HCT116 (cell line): Measurements from ENCODE around the gene CTSW. TPM values are rescaled to one million over a fixed set of nuclear protein-coding genes. Genes with fewer than 3 reads are reported as not detected.

Source experiments
- ATAC-seq: fragments of 200-7000 bp; cut with Tn5 transposase; 2 replicates; pipeline ENCODE4 v1.9.1; 2020; ENCODE audit warnings: mild to moderate bottlenecking, moderate library complexity
- BruUV-seq: library from RNA; stranded (reverse); fragments of 400-500 nt; replicated peaks from 2 replicates; lab custom pipeline; 2021; lab: Mats Ljungman, UMichigan
- CTCF ChIA-PET: fragments of 300-600 bp; sonication (Branson Sonifier 250); formaldehyde crosslinking; loops from one replicate; lab custom pipeline; 2021; ENCODE audit warnings: antibody characterized with exemption; lab: Charles Lee
- POLR2A ChIA-PET: fragments of 300-600, 350-600 bp; sonication (Branson Sonifier 250); formaldehyde crosslinking; loops from one replicate; lab custom pipeline; 2021; ENCODE audit warnings: antibody characterized with exemption; lab: Charles Lee
- RAD21 ChIA-PET, 2 experiments: fragments of 300-600 bp; sonication (Branson Sonifier 250); formaldehyde crosslinking; loops; one replicate each; lab custom pipeline; 2023; ENCODE audit warnings: low total read pairs in 2 of 2; ENCODE audit not compliant: uncharacterized antibody in 2 of 2, unreplicated experiment in 2 of 2, low non-redundant PET in 1 of 2; lab: Charles Lee
- DNase-seq: peaks from one replicate; pipeline ENCODE4 v3.0.0-alpha.2; 2010; ENCODE audit warnings: low read depth, low spot score
- H2AFZ ChIP-seq: fragments of 200-600 bp; shearing (Covaris generic), sonication (generic); 2 replicates; pipeline ENCODE4 v1.6.1; 2017; ENCODE audit warnings: low read depth, mixed run types, mixed read lengths, antibody characterized with exemption, low read length; ENCODE audit not compliant: poor library complexity, severe bottlenecking
- H3K27ac ChIP-seq: 2 replicates; pipeline ENCODE4 v1.5.1; 2012; ENCODE audit warnings: low read depth, low read length
- H3K27me3 ChIP-seq: fragments of 200-600 bp; sonication (generic); 2 replicates; pipeline ENCODE4 v1.6.1; 2016; ENCODE audit warnings: mixed run types, low read length, mixed read lengths; ENCODE audit not compliant: insufficient read depth
- H3K36me3 ChIP-seq, 2 experiments: fragments of 200-500 bp in 1 of 2; fragments of 200-600 bp in 1 of 2; sonication (Bioruptor generic) in 1 of 2; sonication (generic) in 1 of 2; 2 replicates each; pipeline versions ENCODE4 v1.5.1 to v1.6.1; 2014 to 2016; ENCODE audit warnings: low read length in 2 of 2, inconsistent platforms in 1 of 2, mixed read lengths in 1 of 2, mixed run types in 1 of 2; ENCODE audit not compliant: insufficient read depth in 2 of 2, control insufficient read depth in 1 of 2
- H3K4me1 ChIP-seq, 2 experiments: fragments of 200-600 bp in 1 of 2; sonication (generic) in 1 of 2; 2 replicates each; pipeline versions ENCODE4 v1.5.1 to v1.6.1; 2012 to 2017; ENCODE audit warnings: low read length in 2 of 2, inconsistent platforms in 1 of 2, mild to moderate bottlenecking in 1 of 2, mixed read lengths in 1 of 2, mixed run types in 1 of 2, moderate library complexity in 1 of 2; ENCODE audit not compliant: insufficient read depth in 2 of 2, control insufficient read depth in 1 of 2
- H3K4me2 ChIP-seq: fragments of 200-600 bp; sonication (generic); 2 replicates; pipeline ENCODE4 v1.6.1; 2017; ENCODE audit warnings: mixed run types, low read length, mixed read lengths
- H3K4me3 ChIP-seq, 2 experiments: fragments of 200-600 bp in 1 of 2; sonication (generic) in 1 of 2; replicated peaks in 1 of 2; 2 replicates each; pipeline ENCODE4 v1.5.1; 2011 to 2016; ENCODE audit warnings: low read length in 2 of 2, control low read depth in 1 of 2, low read depth in 1 of 2, mild to moderate bottlenecking in 1 of 2, mixed read lengths in 1 of 2, mixed run types in 1 of 2
- H3K79me2 ChIP-seq: fragments of 200-600 bp; sonication (generic); 2 replicates; pipeline ENCODE4 v1.6.1; 2017; ENCODE audit warnings: mild to moderate bottlenecking, mixed run types, low read length, moderate library complexity, mixed read lengths; ENCODE audit not compliant: insufficient read depth
- H3K9ac ChIP-seq: fragments of 200-600 bp; sonication (generic); 2 replicates; pipeline ENCODE4 v1.6.1; 2016; ENCODE audit warnings: low read length, mixed read lengths
- H3K9me2 ChIP-seq: fragments of 200-600 bp; sonication (generic), shearing (Covaris generic); 2 replicates; pipeline ENCODE4 v1.6.1; 2017; ENCODE audit warnings: mixed run types, mild to moderate bottlenecking, moderate library complexity; ENCODE audit not compliant: insufficient read depth
- H3K9me3 ChIP-seq, 2 experiments: fragments of 200-500 bp in 1 of 2; fragments of 200-600 bp in 1 of 2; sonication (Bioruptor generic) in 1 of 2; sonication (generic) in 1 of 2; 2 replicates each; pipeline ENCODE4 v1.6.1; 2014 to 2017; ENCODE audit warnings: low read length in 2 of 2, mixed read lengths in 2 of 2, inconsistent platforms in 1 of 2, low read depth in 1 of 2, mild to moderate bottlenecking in 1 of 2, mixed run types in 1 of 2, moderate library complexity in 1 of 2; ENCODE audit not compliant: control insufficient read depth in 1 of 2, insufficient read depth in 1 of 2
- H4K20me1 ChIP-seq: fragments of 200-600 bp; sonication (generic), shearing (Covaris generic); 2 replicates; pipeline ENCODE4 v1.6.1; 2017; ENCODE audit warnings: mixed run types, mild to moderate bottlenecking, moderate library complexity; ENCODE audit not compliant: insufficient read depth
- CBX3 ChIP-seq: IDR thresholded peaks from 2 replicates; pipeline ENCODE4 v1.6.1; 2012; ENCODE audit warnings: low read depth
- CEBPB ChIP-seq: IDR thresholded peaks from 2 replicates; pipeline ENCODE4 v1.6.1; 2012; ENCODE audit warnings: low read depth
- CTCF ChIP-seq, 3 experiments: fragments of 200-600 bp in 1 of 3; sonication (generic) in 1 of 3; IDR thresholded peaks in 2 of 3; conservative IDR thresholded peaks in 1 of 3; 2 replicates each; pipeline ENCODE4 v1.5.1; 2012 to 2017; ENCODE audit warnings: low read depth in 2 of 3, low read length in 2 of 3, antibody characterized with exemption in 1 of 3, borderline replicate concordance in 1 of 3, control low read depth in 1 of 3, mild to moderate bottlenecking in 1 of 3, mixed read lengths in 1 of 3, mixed run types in 1 of 3, moderate library complexity in 1 of 3; ENCODE audit not compliant: insufficient read depth in 1 of 3
- EGR1 ChIP-seq: IDR thresholded peaks from 2 replicates; pipeline ENCODE4 v1.6.1; 2012; ENCODE audit warnings: low read depth
- ELF1 ChIP-seq: IDR thresholded peaks from 2 replicates; pipeline ENCODE4 v1.6.1; 2012; ENCODE audit warnings: low read depth, borderline replicate concordance
- EZH2 ChIP-seq: fragments of 200-600 bp; sonication (generic); IDR thresholded peaks from 2 replicates; pipeline ENCODE4 v1.6.1; 2017; ENCODE audit warnings: antibody characterized with exemption, mixed run types
- EZH2phosphoT487 ChIP-seq: fragments of 200-600 bp; IDR thresholded peaks from 2 replicates; pipeline ENCODE4 v1.6.1; 2018; ENCODE audit warnings: antibody characterized with exemption, borderline replicate concordance
- POLR2A ChIP-seq: IDR thresholded peaks from 2 replicates; pipeline ENCODE4 v1.7.0; 2011; ENCODE audit warnings: borderline replicate concordance; ENCODE audit not compliant: insufficient read depth, insufficient read length; ENCODE audit errors: extremely low read depth
- POLR2AphosphoS5 ChIP-seq: IDR thresholded peaks from 2 replicates; pipeline ENCODE4 v1.6.1; 2011; ENCODE audit warnings: mild to moderate bottlenecking, low read depth, low read length, moderate library complexity
- RAD21 ChIP-seq: IDR thresholded peaks from 2 replicates; pipeline ENCODE4 v1.6.1; 2012; ENCODE audit warnings: low read depth, mild to moderate bottlenecking
- SP1 ChIP-seq: IDR thresholded peaks from 2 replicates; pipeline ENCODE4 v1.6.1; 2012; ENCODE audit warnings: low read depth
- TCF7L2 ChIP-seq: IDR thresholded peaks from 2 replicates; pipeline ENCODE4 v1.7.0; 2011; ENCODE audit warnings: borderline replicate concordance, inconsistent platforms; ENCODE audit not compliant: insufficient read depth, insufficient read length; ENCODE audit errors: extremely low read depth
- ZFX ChIP-seq: fragments of 450-650 bp; IDR thresholded peaks from 2 replicates; pipeline ENCODE4 v1.6.1; 2017
- intact Hi-C: fragments of 100-400 bp; cut with micrococcal nuclease; formaldehyde crosslinking; loops from 2 replicates; pipeline ENCODE4 v1.10.0; 2022
- total RNA-seq: library from RNA; stranded (reverse); gene quantifications from one replicate; pipeline ENCODE4 v1.2.1, GENCODE V29; 2021; ENCODE audit not compliant: unreplicated experiment

The CTSW gene
- total RNA-seq, 1 experiment from 2014 or later = not detected

DNA sequence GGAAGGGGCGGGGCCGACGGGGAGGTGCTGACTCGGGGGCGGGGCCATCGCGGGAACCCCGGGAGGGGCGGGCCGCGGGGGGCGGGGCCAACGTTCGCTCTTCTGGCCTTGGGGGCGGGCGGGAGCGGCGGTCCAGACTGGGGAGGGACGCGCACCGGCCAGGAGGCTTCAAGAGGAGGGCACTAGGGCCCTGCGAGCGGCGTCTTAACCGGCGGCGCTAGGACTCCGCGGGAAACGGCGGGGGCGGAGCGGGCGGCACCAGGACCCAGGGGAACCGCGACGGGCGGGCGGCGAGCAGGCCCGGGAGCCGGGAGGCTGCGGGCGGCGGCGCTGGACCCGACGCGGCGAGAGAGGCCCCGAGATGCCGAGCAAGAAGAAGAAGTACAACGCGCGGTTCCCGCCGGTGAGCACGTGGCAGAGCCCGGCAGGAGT is 39.5 kb downstream of the CTSW start, which contains the start of gene DRAP1 (continued):
- TF ChIP-seq POLR2AphosphoS5 (no peak), ELF1 (no peak), POLR2A (no peak), CTCF (IDR thresholded peaks at IDR 0.05 in 2 of 3, conservative IDR thresholded peaks at IDR 0.05 in 1 of 3; ENCODE audit: borderline replicate concordance in 1 of 3, insufficient read depth in 1 of 3, low read depth in 2 of 3, low read length in 2 of 3) (no peak), ZFX (0 out of 2 replicates have a peak, but pooled peaks have one; percentile 36), TCF7L2 (peak; percentile 43), RAD21 (no peak), EZH2phosphoT487 (no peak)

- DNase-seq = no peak
- Histone ChIP-seq H3K79me2 (peaks cover 44% of the 10 kb centered on the region), H3K27ac (peak overlapping the region; percentile 71), H3K27me3 (no peaks in the 10 kb centered on the region), H3K9ac (peak overlapping the region; percentile 80), H4K20me1 (no peaks in the 10 kb centered on the region), H2AFZ (no peak overlapping the region), H3K9me3 (no peaks in the 10 kb centered on the region), H3K36me3 (peaks cover 5 to 27% of the 10 kb centered on the region in 2 experiments; a peak in 3 of 4 replicates), H3K4me1 (peaks cover 35 to 47% of the 10 kb centered on the region in 2 experiments), H3K4me3 (peak overlapping the region; percentile 74 to 94), H3K4me2 (peak overlapping the region; percentile 96), H3K9me2 (no peaks in the 10 kb centered on the region)
- RAD21 ChIA-PET = no interaction called here
- intact Hi-C loops = no loop called here
- CTCF ChIA-PET = interaction anchor here (1.2 kb wide), 1 partner anchor 31 kb away, joined by 4 read pairs; the partner anchor contains the start of gene FIBP
- ATAC-seq = peak; percentile 24
- TF ChIP-seq EGR1 (no peak), SP1 (no peak), CEBPB (no peak), EZH2 (no peak), RAD21 (no peak), ELF1 (no peak), CBX3 (no peak)
- no TSS peak for BruUV-seq
- POLR2A ChIA-PET = interaction anchor here (0.6 kb wide), 1 partner anchor 29 kb away, joined by 3 read pairs; the partner anchor contains the start of gene CCDC85B
Measured at GRCh38 chr11:65919573-65920371, 40.1 kb downstream of the CTSW start.
